Hepatocyte (in vitro differentiated cells): Measurements from ENCODE around the gene GNGT1. TPM values are rescaled to one million over a fixed set of nuclear protein-coding genes. Genes with fewer than 3 reads are reported as not detected.

ENCODE experiments used
- DNase-seq: peaks from one replicate; pipeline ENCODE4 v3.0.0-alpha.2; 2016; ENCODE audit warnings: low spot score
- H2AFZ ChIP-seq: fragments of 200-600 bp; sonication (generic); 2 replicates; pipeline ENCODE4 v1.6.0; 2016; ENCODE audit warnings: antibody characterized with exemption, mild to moderate bottlenecking
- H3K27ac ChIP-seq: fragments of 200-600 bp; sonication (generic); 2 replicates; pipeline ENCODE4 v1.5.1; 2016; ENCODE audit warnings: mild to moderate bottlenecking
- H3K27me3 ChIP-seq: fragments of 200-600 bp; sonication (generic); 2 replicates; pipeline ENCODE4 v1.6.1; 2016
- H3K36me3 ChIP-seq: fragments of 200-600 bp; sonication (generic); replicated peaks from 2 replicates; pipeline ENCODE4 v1.5.1; 2016; ENCODE audit warnings: low read depth; ENCODE audit not compliant: insufficient read depth
- H3K4me1 ChIP-seq: fragments of 200-600 bp; sonication (generic); 2 replicates; pipeline ENCODE4 v1.5.1; 2016; ENCODE audit warnings: mild to moderate bottlenecking, moderate library complexity; ENCODE audit not compliant: insufficient read depth
- H3K4me2 ChIP-seq: fragments of 200-600 bp; sonication (generic); 2 replicates; pipeline ENCODE4 v1.6.0; 2016
- H3K4me3 ChIP-seq: fragments of 200-600 bp; sonication (generic); 2 replicates; pipeline ENCODE4 v1.5.1; 2016; ENCODE audit warnings: mild to moderate bottlenecking
- H3K79me2 ChIP-seq: fragments of 200-600 bp; sonication (generic); 2 replicates; pipeline ENCODE4 v1.6.0; 2017; ENCODE audit warnings: mild to moderate bottlenecking
- H3K9me2 ChIP-seq: fragments of 200-600 bp; sonication (generic); replicated peaks from 2 replicates; pipeline ENCODE4 v1.6.0; 2017; ENCODE audit warnings: mild to moderate bottlenecking; ENCODE audit not compliant: insufficient read depth
- H3K9me3 ChIP-seq: fragments of 200-600 bp; sonication (generic); 2 replicates; pipeline ENCODE4 v1.5.1; 2016; ENCODE audit warnings: low read depth, mild to moderate bottlenecking
- H4K20me1 ChIP-seq: fragments of 200-600 bp; sonication (generic); 2 replicates; pipeline ENCODE4 v1.6.0; 2016; ENCODE audit warnings: mild to moderate bottlenecking; ENCODE audit not compliant: insufficient read depth, poor library complexity, severe bottlenecking
- EZH2 ChIP-seq: fragments of 200-600 bp; sonication (generic); IDR thresholded peaks from 2 replicates; pipeline ENCODE4 v1.6.1; 2016; ENCODE audit warnings: antibody characterized with exemption, mild to moderate bottlenecking, borderline replicate concordance
- EZH2phosphoT487 ChIP-seq: fragments of 200-600 bp; sonication (generic); IDR thresholded peaks from one replicate; pipeline ENCODE4 v1.6.1; 2018; ENCODE audit warnings: antibody characterized with exemption, mild to moderate bottlenecking, low read depth, moderate library complexity; ENCODE audit not compliant: unreplicated experiment, severe bottlenecking
- whole genome bisulfite sequencing: methylation state at CpG from one replicate; pipeline ENCODE4 v1.1.6; 2016; ENCODE audit warnings: low lambda C conversion rate; ENCODE audit errors: missing lambda C conversion rate; 5-methylcytosine and 5-hydroxymethylcytosine counted together
- polyA plus RNA-seq: library from polyadenylated mRNA; unstranded; fragments of >200 nt; fragmentation: Nextera tagmentation; extraction: Ambion mirVana; gene quantifications from 2 replicates; pipeline ENCODE4 v1.2.1, GENCODE V29; 2016
- total RNA-seq: library from RNA; depleted of rRNA; stranded (reverse); fragments of >200 nt; gene quantifications from 2 replicates; pipeline ENCODE4 v1.2.3, GENCODE V29; 2014
- TF ChIP-seq, protein P1 (sequence below): fragments of 200-600 bp; sonication (generic); IDR thresholded peaks from 2 replicates; pipeline ENCODE4 v1.5.1; 2016; ENCODE audit warnings: antibody characterized with exemption, mild to moderate bottlenecking; ENCODE audit not compliant: poor library complexity

GNGT1 gene
- total and polyA plus RNA-seq, 2 experiments from 2014 or later: 0.24 TPM; not detected in 1

GRCh38 chr7:93894966-93895640, 11.3 kb upstream of the GNGT1 start:
- Histone ChIP-seq H3K27me3 (peaks cover 16% of the 10 kb centered on the region), H3K4me1 (peaks cover 14% of the 10 kb centered on the region), H4K20me1 (no peaks in the 10 kb centered on the region), H3K9me2 (no peaks in the 10 kb centered on the region), H3K4me3 (no peak overlapping the region), H3K27ac (no peak overlapping the region), H3K4me2 (no peak overlapping the region), H3K79me2 (no peaks in the 10 kb centered on the region), H2AFZ (no peak overlapping the region), H3K36me3 (no peaks in the 10 kb centered on the region), H3K9me3 (no peaks in the 10 kb centered on the region)
- no peak for DNase-seq
- 71% methylated on average over 3 of the region's 3 CpGs for WGBS
- TF ChIP-seq EZH2 (no peak), EZH2phosphoT487 (no peak)
- TF ChIP-seq, protein P1, sequence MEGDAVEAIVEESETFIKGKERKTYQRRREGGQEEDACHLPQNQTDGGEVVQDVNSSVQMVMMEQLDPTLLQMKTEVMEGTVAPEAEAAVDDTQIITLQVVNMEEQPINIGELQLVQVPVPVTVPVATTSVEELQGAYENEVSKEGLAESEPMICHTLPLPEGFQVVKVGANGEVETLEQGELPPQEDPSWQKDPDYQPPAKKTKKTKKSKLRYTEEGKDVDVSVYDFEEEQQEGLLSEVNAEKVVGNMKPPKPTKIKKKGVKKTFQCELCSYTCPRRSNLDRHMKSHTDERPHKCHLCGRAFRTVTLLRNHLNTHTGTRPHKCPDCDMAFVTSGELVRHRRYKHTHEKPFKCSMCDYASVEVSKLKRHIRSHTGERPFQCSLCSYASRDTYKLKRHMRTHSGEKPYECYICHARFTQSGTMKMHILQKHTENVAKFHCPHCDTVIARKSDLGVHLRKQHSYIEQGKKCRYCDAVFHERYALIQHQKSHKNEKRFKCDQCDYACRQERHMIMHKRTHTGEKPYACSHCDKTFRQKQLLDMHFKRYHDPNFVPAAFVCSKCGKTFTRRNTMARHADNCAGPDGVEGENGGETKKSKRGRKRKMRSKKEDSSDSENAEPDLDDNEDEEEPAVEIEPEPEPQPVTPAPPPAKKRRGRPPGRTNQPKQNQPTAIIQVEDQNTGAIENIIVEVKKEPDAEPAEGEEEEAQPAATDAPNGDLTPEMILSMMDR: no peak

DNA sequence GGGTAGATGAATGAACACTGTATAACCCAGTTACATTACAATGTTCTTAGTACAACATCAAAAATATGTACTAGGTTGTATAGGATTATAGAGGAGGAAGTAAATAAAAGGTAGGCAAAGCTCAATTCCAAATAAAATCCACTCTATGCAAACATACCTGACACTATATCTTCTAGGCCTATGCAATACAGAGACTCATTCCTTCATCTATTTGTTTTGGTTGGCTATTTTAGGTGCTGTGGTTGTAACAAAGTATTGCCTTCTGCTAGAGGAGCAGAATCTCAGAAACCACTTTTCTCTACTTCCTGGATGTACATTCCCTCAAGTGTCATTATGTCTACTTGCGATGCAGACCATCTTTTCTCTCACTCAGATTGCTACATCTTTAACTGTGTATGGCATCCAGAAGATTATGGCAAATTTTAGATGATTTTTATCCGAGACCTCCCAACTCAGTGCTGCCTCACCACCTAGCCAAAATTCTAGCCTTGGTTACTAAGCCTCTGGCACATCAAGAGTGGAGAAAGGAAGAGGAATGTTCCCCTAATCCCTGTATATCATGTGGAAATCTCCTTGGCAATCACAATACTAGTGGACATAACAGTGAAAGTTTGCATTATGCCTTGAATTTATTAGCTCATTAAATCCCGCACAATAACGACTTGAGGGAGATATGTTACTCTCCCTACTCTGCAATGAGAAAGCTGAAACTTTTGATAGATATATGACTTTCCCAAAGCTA, 10.3 kb upstream of the GNGT1 start:
- no peaks in the 10 kb centered on the region for H4K20me1 ChIP-seq
- no peaks in the 10 kb centered on the region for H3K9me2 ChIP-seq
- TF ChIP-seq, protein P1: no peak
- TF ChIP-seq EZH2: no peak
- no peak for TF ChIP-seq EZH2phosphoT487
- DNase-seq: no peak
- no peaks in the 10 kb centered on the region for H3K36me3 ChIP-seq
- H3K4me3 ChIP-seq: no peak overlapping the region
- WGBS: 62% methylated on average over 4 of the region's 4 CpGs
- no peaks in the 10 kb centered on the region for H3K79me2 ChIP-seq
- peaks cover 14% of the 10 kb centered on the region for H3K4me1 ChIP-seq
- H3K4me2 ChIP-seq: no peak overlapping the region
- H3K27ac ChIP-seq: no peak overlapping the region
- peaks cover 11% of the 10 kb centered on the region for H3K27me3 ChIP-seq
- H2AFZ ChIP-seq: no peak overlapping the region
- no peaks in the 10 kb centered on the region for H3K9me3 ChIP-seq

- Histone ChIP-seq H2AFZ (no peak overlapping the region), H3K4me1 (peaks cover 14% of the 10 kb centered on the region), H3K4me2 (no peak overlapping the region), H3K27me3 (no peaks in the 10 kb centered on the region), H4K20me1 (no peaks in the 10 kb centered on the region), H3K79me2 (no peaks in the 10 kb centered on the region), H3K4me3 (no peak overlapping the region), H3K9me3 (no peaks in the 10 kb centered on the region), H3K36me3 (no peaks in the 10 kb centered on the region), H3K27ac (no peak overlapping the region), H3K9me2 (no peaks in the 10 kb centered on the region)
- TF ChIP-seq EZH2: no peak
- TF ChIP-seq EZH2phosphoT487: no peak
- TF ChIP-seq, protein P1: no peak
- no peak for DNase-seq
- WGBS: 68% methylated on average over 2 of the region's 2 CpGs
These were observed 8.7 kb upstream of the GNGT1 start for GRCh38 chr7:93897680-93898079.
